Mesenchymal stem cell (in vitro differentiated cells and primary cell): Measurements from ENCODE around the gene MTRR.

Source experiments
- DNase-seq: peaks from one replicate; pipeline ENCODE4 v3.0.0-alpha.2; 2013
- H2AFZ ChIP-seq: one replicate; pipeline ENCODE4 v1.6.1; 2013; ENCODE audit warnings: low read depth, mild to moderate bottlenecking, control low read depth, inconsistent platforms, low read length, moderate library complexity
- H2AK5ac ChIP-seq: 2 replicates; pipeline ENCODE4 v1.6.1; 2013; ENCODE audit warnings: low read length, moderate library complexity, mild to moderate bottlenecking, inconsistent platforms; ENCODE audit not compliant: severe bottlenecking
- H2BK120ac ChIP-seq: one replicate; pipeline ENCODE4 v1.6.1; 2013; ENCODE audit warnings: low read depth, mild to moderate bottlenecking, inconsistent platforms, low read length, moderate library complexity
- H2BK12ac ChIP-seq, 2 experiments: one replicate each; pipeline ENCODE4 v1.6.1; 2013; ENCODE audit warnings: inconsistent platforms in 2 of 2, low read length in 2 of 2, mild to moderate bottlenecking in 2 of 2, moderate library complexity in 2 of 2, control low read depth in 1 of 2
- H2BK15ac ChIP-seq: one replicate; pipeline ENCODE4 v1.6.1; 2013; ENCODE audit warnings: mild to moderate bottlenecking, low read depth, inconsistent platforms; ENCODE audit not compliant: poor library complexity, severe bottlenecking
- H2BK5ac ChIP-seq: 2 replicates; pipeline ENCODE4 v1.6.1; 2013; ENCODE audit warnings: low read depth, mild to moderate bottlenecking, low read length, control low read depth, inconsistent platforms; ENCODE audit not compliant: poor library complexity, severe bottlenecking
- H3K14ac ChIP-seq, 2 experiments: one replicate each; pipeline ENCODE4 v1.6.1; 2013; ENCODE audit warnings: inconsistent platforms in 2 of 2, low read length in 2 of 2, control low read depth in 1 of 2, mild to moderate bottlenecking in 1 of 2, moderate library complexity in 1 of 2
- H3K18ac ChIP-seq, 2 experiments: one replicate each; pipeline ENCODE4 v1.6.1; 2013; ENCODE audit warnings: inconsistent platforms in 2 of 2, low read length in 2 of 2, control low read depth in 1 of 2, low read depth in 1 of 2, mild to moderate bottlenecking in 1 of 2
- H3K23ac ChIP-seq, 2 experiments: one replicate each; pipeline ENCODE4 v1.6.1; 2013; ENCODE audit warnings: inconsistent platforms in 2 of 2, low read length in 2 of 2, mild to moderate bottlenecking in 2 of 2, moderate library complexity in 2 of 2, control low read depth in 1 of 2
- H3K27ac ChIP-seq: 2 replicates; pipeline ENCODE4 v1.5.1; 2013; ENCODE audit warnings: mild to moderate bottlenecking, moderate library complexity, low read length, control low read depth, inconsistent platforms; ENCODE audit not compliant: poor library complexity, severe bottlenecking
- H3K27me3 ChIP-seq, 2 experiments: 2 replicates each; pipeline versions ENCODE4 v1.6.1 to v1.7.0; 2013; ENCODE audit warnings: low read length in 2 of 2, mild to moderate bottlenecking in 2 of 2, moderate library complexity in 2 of 2, control low read depth in 1 of 2, inconsistent platforms in 1 of 2; ENCODE audit not compliant: control insufficient read depth in 1 of 2, insufficient read depth in 1 of 2
- H3K36me3 ChIP-seq, 2 experiments: 2 replicates each; pipeline versions ENCODE4 v1.6.1 to v1.7.0; 2013; ENCODE audit warnings: low read length in 2 of 2, control low read depth in 1 of 2, inconsistent platforms in 1 of 2, low read depth in 1 of 2, mild to moderate bottlenecking in 1 of 2; ENCODE audit not compliant: insufficient read depth in 2 of 2, control insufficient read depth in 1 of 2
- H3K4ac ChIP-seq, 2 experiments: one replicate each; pipeline ENCODE4 v1.6.1; 2013; ENCODE audit warnings: inconsistent platforms in 2 of 2, low read length in 2 of 2, mild to moderate bottlenecking in 2 of 2, moderate library complexity in 2 of 2, control low read depth in 1 of 2, low read depth in 1 of 2
- H3K4me1 ChIP-seq: 2 replicates; pipeline ENCODE4 v1.6.1; 2013; ENCODE audit warnings: low read depth, low read length, control low read depth; ENCODE audit not compliant: control insufficient read depth, insufficient read depth
- H3K4me2 ChIP-seq: 2 replicates; pipeline ENCODE4 v1.6.1; 2013; ENCODE audit warnings: low read length, mild to moderate bottlenecking, inconsistent platforms; ENCODE audit not compliant: poor library complexity, severe bottlenecking
- H3K4me3 ChIP-seq, 2 experiments: 2 replicates each; pipeline versions ENCODE4 v1.5.1 to v1.7.0; 2013; ENCODE audit warnings: low read length in 2 of 2, mild to moderate bottlenecking in 2 of 2, control low read depth in 1 of 2, low read depth in 1 of 2; ENCODE audit not compliant: insufficient read depth in 1 of 2
- H3K79me1 ChIP-seq: replicated peaks from 2 replicates; pipeline ENCODE4 v1.6.1; 2013; ENCODE audit warnings: mild to moderate bottlenecking, control low read depth, low read length, inconsistent platforms; ENCODE audit not compliant: poor library complexity, severe bottlenecking
- H3K9ac ChIP-seq: 2 replicates; pipeline ENCODE4 v1.7.0; 2013; ENCODE audit warnings: mild to moderate bottlenecking, low read length, moderate library complexity
- H3K9me3 ChIP-seq: 2 replicates; pipeline ENCODE4 v1.7.0; 2013; ENCODE audit warnings: mild to moderate bottlenecking, low read length; ENCODE audit not compliant: control insufficient read depth
- H4K8ac ChIP-seq: one replicate; pipeline ENCODE4 v1.6.1; 2013; ENCODE audit warnings: inconsistent platforms, mild to moderate bottlenecking, low read length, moderate library complexity
- H4K91ac ChIP-seq: one replicate; pipeline ENCODE4 v1.6.1; 2013; ENCODE audit warnings: mild to moderate bottlenecking, low read length, inconsistent platforms
- WGBS: methylation state at CpG from one replicate; pipeline ENCODE4 v1.1.7; 2013; ENCODE audit warnings: mixed read lengths; 5-methylcytosine and 5-hydroxymethylcytosine counted together

MTRR gene

DNA sequence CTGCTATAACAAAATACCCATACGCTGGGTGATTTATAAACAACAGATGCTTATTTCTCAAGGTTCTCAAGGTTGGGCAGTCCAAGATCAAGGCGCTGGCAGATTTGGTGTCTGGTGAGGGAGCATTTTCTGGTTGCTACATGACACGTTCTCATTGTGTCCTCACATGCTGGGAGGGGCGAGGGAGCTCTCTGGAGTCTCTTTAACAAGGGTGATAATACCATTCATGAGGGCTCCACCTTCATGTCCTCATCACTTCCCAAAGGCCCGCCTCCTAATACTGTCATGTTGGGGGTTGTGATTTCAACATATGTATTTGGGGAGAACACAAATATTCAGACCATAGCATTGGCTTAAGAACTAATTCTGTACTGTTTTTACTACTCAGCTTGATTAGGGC is 22.6 kb upstream of the MTRR start:
- Histone ChIP-seq H3K36me3 (no peaks in the 10 kb centered on the region), H3K27ac (no peak overlapping the region), H3K4me3 (no peak overlapping the region), H3K18ac (no peak overlapping the region), H3K27me3 (peaks cover 41 to 77% of the 10 kb centered on the region in 2 experiments), H3K9me3 (no peaks in the 10 kb centered on the region), H2BK120ac (no peak overlapping the region), H3K9ac (no peak overlapping the region), H3K4ac (no peak overlapping the region), H2AK5ac (no peak overlapping the region), H4K8ac (no peak overlapping the region), H3K4me2 (no peak overlapping the region), H3K23ac (no peak overlapping the region), H3K4me1 (peaks cover 18% of the 10 kb centered on the region), H3K14ac (no peak overlapping the region), H2BK15ac (no peak overlapping the region), H2BK12ac (no peak overlapping the region), H4K91ac (no peak overlapping the region), H2BK5ac (no peak overlapping the region), H3K79me1 (no peaks in the 10 kb centered on the region), H2AFZ (no peak overlapping the region)
- 81% methylated on average over 4 of the region's 5 CpGs for WGBS
- DNase-seq: no peak

DNA sequence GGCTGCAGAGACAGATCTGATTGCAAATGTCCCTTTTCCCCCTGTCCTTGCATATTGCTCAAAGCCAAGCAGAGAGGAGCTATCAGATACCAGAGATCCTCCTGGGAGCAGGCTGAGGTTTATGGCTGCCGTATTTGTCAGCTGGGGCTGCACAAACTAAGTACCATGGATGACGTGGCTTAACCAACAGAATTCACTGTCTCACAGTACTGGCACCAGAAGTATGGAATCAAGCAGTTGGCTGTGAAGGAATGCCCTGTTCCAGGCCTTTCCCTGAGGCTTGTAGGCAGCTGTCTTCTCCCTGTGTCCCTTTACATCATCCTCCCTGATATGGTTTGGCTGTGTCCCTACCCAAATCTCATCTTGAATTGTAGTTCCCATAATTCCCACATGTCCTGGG is 20.7 kb upstream of the MTRR start:
- H2BK120ac ChIP-seq: no peak overlapping the region
- H4K8ac ChIP-seq: no peak overlapping the region
- no peak overlapping the region for H3K9ac ChIP-seq
- no peak overlapping the region for H2BK5ac ChIP-seq
- no peak overlapping the region for H4K91ac ChIP-seq
- H2AK5ac ChIP-seq: no peak overlapping the region
- H3K27ac ChIP-seq: no peak overlapping the region
- H3K36me3 ChIP-seq: no peaks in the 10 kb centered on the region
- no peaks in the 10 kb centered on the region for H3K9me3 ChIP-seq
- no peaks in the 10 kb centered on the region for H3K79me1 ChIP-seq
- no peak for DNase-seq
- H3K23ac ChIP-seq: no peak overlapping the region
- peaks cover 20% of the 10 kb centered on the region for H3K4me1 ChIP-seq
- H2BK12ac ChIP-seq: no peak overlapping the region
- H2BK15ac ChIP-seq: no peak overlapping the region
- no peak overlapping the region for H2AFZ ChIP-seq
- no peak overlapping the region for H3K18ac ChIP-seq
- WGBS: 35% methylated on average over 2 of the region's 2 CpGs
- no peak overlapping the region for H3K14ac ChIP-seq
- no peak overlapping the region for H3K4ac ChIP-seq
- H3K27me3 ChIP-seq: peaks cover 37 to 75% of the 10 kb centered on the region in 2 experiments
- no peak overlapping the region for H3K4me3 ChIP-seq
- H3K4me2 ChIP-seq: no peak overlapping the region

DNA sequence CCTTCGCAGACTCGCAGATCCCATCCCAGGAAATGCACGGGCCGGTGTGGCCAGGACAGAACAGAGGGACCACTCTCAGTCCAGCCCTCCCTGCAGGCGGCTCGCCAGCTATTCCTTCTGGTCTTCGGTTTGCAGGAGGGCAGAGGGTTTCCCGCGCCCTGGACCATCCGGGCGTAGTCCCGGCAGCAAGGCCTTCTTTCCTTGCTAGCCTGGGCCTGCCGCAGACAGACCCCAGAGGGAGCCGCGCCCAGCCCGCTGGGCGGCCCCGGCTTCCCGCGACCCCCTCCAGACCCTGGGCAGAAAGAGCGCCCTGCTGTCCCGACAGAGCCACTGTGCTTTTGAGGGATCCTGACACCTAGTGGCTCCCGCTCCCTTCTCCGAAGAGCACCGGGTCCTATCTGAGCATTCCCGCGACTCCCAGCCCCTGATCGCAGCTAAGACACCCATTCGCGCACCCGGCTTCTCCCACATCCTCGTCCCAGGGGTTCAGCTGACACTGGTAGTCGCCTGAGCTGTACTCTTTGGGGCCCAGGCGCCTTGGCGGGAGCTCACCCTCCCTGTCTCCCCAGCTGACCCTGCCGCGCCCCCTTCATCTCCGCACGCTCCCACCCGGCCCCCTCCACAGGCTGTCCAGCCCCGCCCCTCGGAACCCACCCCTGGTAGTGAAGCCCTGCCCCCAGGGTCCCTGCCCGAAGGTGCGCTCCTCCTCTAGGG is 19.1 kb upstream of the MTRR start:
- H2BK12ac ChIP-seq: no peak overlapping the region
- H3K18ac ChIP-seq: no peak overlapping the region
- no peaks in the 10 kb centered on the region for H3K9me3 ChIP-seq
- H2AK5ac ChIP-seq: no peak overlapping the region
- H3K27me3 ChIP-seq: peaks cover 21 to 60% of the 10 kb centered on the region in 2 experiments
- H3K79me1 ChIP-seq: no peaks in the 10 kb centered on the region
- H4K91ac ChIP-seq: no peak overlapping the region
- 3% methylated on average over 44 of the region's 44 CpGs for WGBS
- no peak overlapping the region for H3K27ac ChIP-seq
- H2BK120ac ChIP-seq: no peak overlapping the region
- H3K14ac ChIP-seq: no peak overlapping the region
- peak overlapping the region; percentile 78 for H3K4me2 ChIP-seq
- no peak overlapping the region for H2BK15ac ChIP-seq
- peak overlapping the region; percentile 5 for H4K8ac ChIP-seq
- peak overlapping the region in 1 of 2 experiments; percentile 56 for H3K4me3 ChIP-seq
- H3K4me1 ChIP-seq: peaks cover 20% of the 10 kb centered on the region
- H2BK5ac ChIP-seq: no peak overlapping the region
- H3K9ac ChIP-seq: no peak overlapping the region
- no peak overlapping the region for H3K4ac ChIP-seq
- no peaks in the 10 kb centered on the region for H3K36me3 ChIP-seq
- peak; percentile 25 for DNase-seq
- no peak overlapping the region for H3K23ac ChIP-seq
- H2AFZ ChIP-seq: no peak overlapping the region

DNA sequence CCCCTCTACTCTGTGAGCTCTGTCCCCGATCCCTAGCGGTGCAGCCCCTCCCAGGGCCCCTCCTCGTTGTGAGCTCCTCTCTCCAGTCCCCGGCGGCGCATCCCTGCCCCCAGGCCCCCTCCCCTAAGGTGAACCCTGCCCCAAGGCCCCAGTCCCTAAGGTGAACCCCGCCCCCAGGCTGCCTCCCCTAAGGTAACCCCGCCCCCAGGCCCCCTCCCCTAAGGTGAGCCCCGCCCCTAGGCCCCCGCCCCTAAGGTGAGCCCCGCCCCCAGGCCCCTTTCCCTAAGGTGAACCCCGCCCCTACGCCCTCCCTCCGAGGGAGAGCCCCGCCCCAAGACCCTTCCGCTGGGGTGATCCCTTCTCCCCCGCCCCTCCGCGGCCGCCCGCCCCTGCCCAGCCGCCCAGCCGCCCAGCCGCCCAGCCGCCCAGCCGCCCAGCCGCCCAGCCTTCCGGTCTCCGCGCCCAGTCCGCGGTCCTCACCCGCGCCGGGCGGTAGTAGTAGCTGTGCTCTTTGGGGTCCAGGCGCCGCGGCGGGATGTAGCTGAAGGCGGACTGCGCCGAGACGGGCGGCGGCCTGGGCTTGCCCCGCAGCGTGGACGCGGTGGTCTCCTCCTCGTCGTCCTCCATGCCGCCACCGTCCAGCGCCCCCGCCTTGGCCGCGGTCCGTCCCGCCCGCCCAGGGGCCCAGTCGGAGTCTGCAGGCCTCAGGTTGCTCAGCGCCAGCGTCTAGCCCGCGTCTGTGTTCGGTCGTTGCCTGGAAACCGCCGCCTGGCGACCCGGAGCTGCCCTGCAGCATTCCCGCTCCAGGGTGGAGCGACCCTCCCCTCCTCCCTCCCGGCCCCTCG is 18.3 kb upstream of the MTRR start, which contains the start of gene CFAP90:
Gene CFAP90, minus strand, starts transcription at position 739 of the 845 bp plus-strand sequence. Its CDS starts 112 bp downstream, at position 627.
- H3K23ac ChIP-seq: peak within 1 kb of the TSS in 1 of 2 experiments; percentile 34
- H3K27ac ChIP-seq: no peak within 1 kb of the TSS
- H3K27me3 ChIP-seq: peaks cover 14 to 52% of the 10 kb centered on the region in 2 experiments
- no peaks in the 10 kb centered on the region for H3K79me1 ChIP-seq
- peak within 1 kb of the TSS in 1 of 2 experiments; percentile 71 for H3K18ac ChIP-seq
- H3K14ac ChIP-seq: no peak within 1 kb of the TSS
- no peaks in the 10 kb centered on the region for H3K36me3 ChIP-seq
- H3K4me2 ChIP-seq: peak within 1 kb of the TSS; percentile 94
- H3K9me3 ChIP-seq: no peaks in the 10 kb centered on the region
- 1% methylated on average over 40 of the region's 76 CpGs for WGBS
- no peak within 1 kb of the TSS for H2BK120ac ChIP-seq
- H2AK5ac ChIP-seq: no peak within 1 kb of the TSS
- H4K8ac ChIP-seq: peak within 1 kb of the TSS; percentile 14
- H3K4ac ChIP-seq: no peak within 1 kb of the TSS
- H3K9ac ChIP-seq: peak within 1 kb of the TSS; percentile 43
- no peak within 1 kb of the TSS for H4K91ac ChIP-seq
- H2BK5ac ChIP-seq: no peak within 1 kb of the TSS
- peak within 1 kb of the TSS in 1 of 2 experiments; percentile 46 for H2BK12ac ChIP-seq
- H2BK15ac ChIP-seq: no peak within 1 kb of the TSS
- H2AFZ ChIP-seq: peak within 1 kb of the TSS; percentile 51
- H3K4me3 ChIP-seq: peak within 1 kb of the TSS; percentile 53 to 76
- DNase-seq: peak; percentile 62
- peaks cover 20% of the 10 kb centered on the region for H3K4me1 ChIP-seq
